ENCODE results near the gene HS6ST2. TPM values are rescaled to one million over a fixed set of nuclear protein-coding genes. Genes with fewer than 3 reads are reported as not detected.
A peak's percentile ranks its signal among the peaks of the same experiment; 100 is the strongest.

HS6ST2 gene
- total RNA-seq, 4 donors from 2014 or later, result under 0.01 to 0.66 (median 0.46) TPM

DNA sequence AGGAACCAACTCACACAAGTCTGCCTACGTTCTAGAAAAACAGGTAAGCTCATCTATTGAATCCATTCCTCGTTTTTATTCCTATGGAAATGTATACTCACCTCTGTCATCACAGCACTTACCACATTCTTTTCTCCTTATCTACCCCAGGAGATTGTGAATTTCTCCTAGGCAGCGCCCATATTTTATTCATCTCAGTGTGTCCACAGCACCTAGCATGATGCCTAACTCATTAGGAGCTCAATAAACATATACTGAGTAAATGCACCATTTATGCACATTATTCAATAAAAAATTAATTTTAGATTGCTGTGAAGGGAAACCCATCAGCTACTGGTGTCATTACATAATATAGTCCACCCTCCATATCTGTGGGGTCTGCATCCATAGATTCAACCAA, 363.4 kb downstream of the HS6ST2 start:
- no peak for DNase-seq (ENCODE audit: low spot score in 2 of 2)
- TF ChIP-seq EP300 (IDR thresholded peaks at IDR 0.05), result no peak
- TF ChIP-seq, protein P1, sequence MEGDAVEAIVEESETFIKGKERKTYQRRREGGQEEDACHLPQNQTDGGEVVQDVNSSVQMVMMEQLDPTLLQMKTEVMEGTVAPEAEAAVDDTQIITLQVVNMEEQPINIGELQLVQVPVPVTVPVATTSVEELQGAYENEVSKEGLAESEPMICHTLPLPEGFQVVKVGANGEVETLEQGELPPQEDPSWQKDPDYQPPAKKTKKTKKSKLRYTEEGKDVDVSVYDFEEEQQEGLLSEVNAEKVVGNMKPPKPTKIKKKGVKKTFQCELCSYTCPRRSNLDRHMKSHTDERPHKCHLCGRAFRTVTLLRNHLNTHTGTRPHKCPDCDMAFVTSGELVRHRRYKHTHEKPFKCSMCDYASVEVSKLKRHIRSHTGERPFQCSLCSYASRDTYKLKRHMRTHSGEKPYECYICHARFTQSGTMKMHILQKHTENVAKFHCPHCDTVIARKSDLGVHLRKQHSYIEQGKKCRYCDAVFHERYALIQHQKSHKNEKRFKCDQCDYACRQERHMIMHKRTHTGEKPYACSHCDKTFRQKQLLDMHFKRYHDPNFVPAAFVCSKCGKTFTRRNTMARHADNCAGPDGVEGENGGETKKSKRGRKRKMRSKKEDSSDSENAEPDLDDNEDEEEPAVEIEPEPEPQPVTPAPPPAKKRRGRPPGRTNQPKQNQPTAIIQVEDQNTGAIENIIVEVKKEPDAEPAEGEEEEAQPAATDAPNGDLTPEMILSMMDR (IDR thresholded peaks at IDR 0.05), result no peak
- no peak for TF ChIP-seq POLR2A (IDR thresholded peaks at IDR 0.05)

DNA sequence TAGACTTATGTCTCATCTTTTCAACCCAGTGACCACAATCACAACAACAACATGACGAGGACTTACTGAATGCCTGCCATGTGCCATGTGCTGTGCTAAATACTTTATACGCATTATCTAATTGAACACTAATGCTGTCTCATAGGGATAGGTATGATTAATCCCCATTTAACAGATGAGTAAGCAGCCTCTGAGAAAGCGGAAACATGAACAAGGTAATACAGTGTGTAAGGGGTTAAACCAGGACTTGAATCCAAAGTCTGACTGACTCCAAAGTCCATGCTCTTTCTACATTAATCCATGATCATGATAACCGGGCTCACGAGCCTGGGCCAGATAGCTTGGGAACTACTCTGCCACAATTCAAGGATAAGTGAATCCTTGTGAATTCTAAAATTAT, 364.3 kb downstream of the HS6ST2 start:
- DNase-seq (ENCODE audit: low spot score in 2 of 2), result no peak
- no peaks in the 10 kb centered on the region for H3K36me3 ChIP-seq
- H3K9me3 ChIP-seq, result no peaks in the 10 kb centered on the region
- H3K27ac ChIP-seq, result no peak overlapping the region
- H3K4me3 ChIP-seq, result no peak overlapping the region
- WGBS, 2 donors, result 80 to 96% methylated on average over 5 of the region's 5 CpGs
- TF ChIP-seq, protein P1 (IDR thresholded peaks at IDR 0.05), result no peak
- no peak for TF ChIP-seq POLR2A (IDR thresholded peaks at IDR 0.05)
- TF ChIP-seq EP300 (IDR thresholded peaks at IDR 0.05), result no peak
- peaks cover 0 to 19% of the 10 kb centered on the region in 2 donors for H3K27me3 ChIP-seq
- H3K4me1 ChIP-seq, result no peaks in the 10 kb centered on the region

More for the DNA sequence above, 363.4 kb downstream of the HS6ST2 start:
- 66 to 89% methylated on average over 3 of the region's 3 CpGs for WGBS, 2 donors
- Histone ChIP-seq H3K27ac (no peak overlapping the region), H3K36me3 (no peaks in the 10 kb centered on the region), H3K27me3 (peaks cover 0 to 26% of the 10 kb centered on the region in 2 donors), H3K9me3 (no peaks in the 10 kb centered on the region), H3K4me1 (no peaks in the 10 kb centered on the region), H3K4me3 (no peak overlapping the region)

DNA sequence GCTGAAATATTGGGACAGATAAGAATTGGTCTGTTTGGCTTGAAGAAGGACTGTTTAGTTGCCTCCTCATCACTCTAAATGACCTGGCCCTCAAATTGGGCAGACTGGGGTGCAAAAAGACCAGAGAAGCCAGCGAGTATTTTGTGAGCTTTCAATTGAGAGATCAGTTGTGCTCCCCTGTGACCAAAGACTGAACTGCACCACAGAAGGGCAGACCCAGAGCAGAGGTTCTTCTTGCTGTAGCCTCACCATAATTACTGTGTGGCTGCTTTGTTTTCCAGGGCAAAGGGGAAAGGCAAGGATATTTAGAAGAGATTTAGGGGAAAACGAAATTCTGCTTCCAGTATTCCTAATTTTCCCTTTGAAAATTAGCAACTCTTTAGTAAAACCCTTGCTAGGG, 365.5 kb downstream of the HS6ST2 start:
- no peaks in the 10 kb centered on the region for H3K36me3 ChIP-seq
- H3K9me3 ChIP-seq, result no peaks in the 10 kb centered on the region
- H3K4me1 ChIP-seq, result no peaks in the 10 kb centered on the region
- H3K4me3 ChIP-seq, result no peak overlapping the region
- H3K27ac ChIP-seq, result no peak overlapping the region
- 10 to 11% methylated on average over 2 of the region's 2 CpGs for WGBS, 2 donors
- TF ChIP-seq, protein P1 (IDR thresholded peaks at IDR 0.05), result peak; percentile 23 to 53 (median 29)
- TF ChIP-seq EP300 (IDR thresholded peaks at IDR 0.05), result no peak
- H3K27me3 ChIP-seq, result peaks cover 0 to 18% of the 10 kb centered on the region in 2 donors
- DNase-seq (ENCODE audit: low spot score in 2 of 2), result peak in 1 of 2 donors; percentile 4

DNA sequence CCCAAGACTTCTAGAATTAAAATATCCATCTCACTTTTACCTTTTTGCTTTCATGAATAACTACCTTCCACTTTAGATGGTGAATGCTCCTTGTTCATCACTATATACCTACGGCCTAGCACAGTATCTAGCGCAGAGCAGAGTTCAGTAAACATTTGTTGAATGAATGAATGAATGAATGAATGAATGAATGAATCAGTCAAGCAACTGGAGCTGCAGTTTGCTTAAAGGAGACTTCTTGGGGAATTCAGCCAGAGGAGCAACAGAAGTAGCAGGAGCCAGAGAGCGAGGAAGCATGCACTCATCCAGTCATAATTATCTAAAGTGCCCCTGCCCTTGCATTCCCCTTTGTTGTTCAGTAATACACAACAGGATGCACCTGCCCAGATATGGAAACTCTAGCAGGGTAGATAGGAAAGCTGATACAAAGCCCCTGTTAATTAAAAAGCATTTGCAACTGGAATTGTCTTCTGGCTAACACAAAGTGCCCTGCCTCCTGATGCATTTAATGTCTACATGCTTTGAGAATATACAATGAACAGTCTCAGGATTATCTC, 366.6 kb downstream of the HS6ST2 start:
- DNase-seq (ENCODE audit: low spot score in 2 of 2), result no peak
- Histone ChIP-seq H3K27ac (no peak overlapping the region), H3K9me3 (no peaks in the 10 kb centered on the region), H3K27me3 (peaks cover 0 to 18% of the 10 kb centered on the region in 2 donors), H3K36me3 (no peaks in the 10 kb centered on the region), H3K4me1 (no peaks in the 10 kb centered on the region), H3K4me3 (no peak overlapping the region)
- TF ChIP-seq, protein P1 (IDR thresholded peaks at IDR 0.05), result no peak
- TF ChIP-seq POLR2A (IDR thresholded peaks at IDR 0.05), result no peak
- no peak for TF ChIP-seq EP300 (IDR thresholded peaks at IDR 0.05)
- WGBS, 2 donors, result 96 to 98% methylated on average over 3 of the region's 3 CpGs

DNA sequence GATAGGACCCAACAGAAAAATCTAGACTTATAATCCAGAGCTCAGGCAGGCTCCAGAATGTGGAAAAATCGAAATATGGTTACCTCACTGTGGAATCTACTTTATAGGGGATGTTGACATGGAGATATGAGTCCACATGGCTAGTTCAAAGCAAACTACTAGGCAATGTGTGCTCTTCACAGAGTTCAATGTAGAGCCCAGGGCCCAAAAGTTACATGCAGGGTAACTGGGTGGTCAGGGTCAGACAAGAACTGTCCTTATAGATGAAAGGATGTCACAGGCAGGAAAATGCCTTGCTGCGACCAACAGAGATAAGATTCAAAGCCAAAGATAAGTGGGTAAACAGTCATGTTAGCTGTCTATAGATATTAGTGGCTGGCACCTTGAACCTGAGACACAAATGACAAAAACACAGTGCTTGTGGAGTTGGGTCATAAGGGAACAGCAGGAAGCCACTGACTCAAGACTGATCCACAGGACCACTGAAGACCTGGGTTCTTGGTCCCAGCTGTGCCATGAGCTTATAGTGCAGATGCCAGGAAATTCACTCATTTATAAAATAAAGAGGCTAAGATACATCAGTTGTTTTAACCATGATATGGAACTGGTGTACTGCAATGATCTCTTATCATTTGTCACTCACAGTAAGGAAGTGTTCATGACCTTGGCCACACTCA, 367.9 kb downstream of the HS6ST2 start:
- Histone ChIP-seq H3K27me3 (peaks cover 0 to 19% of the 10 kb centered on the region in 2 donors), H3K4me1 (no peaks in the 10 kb centered on the region), H3K4me3 (no peak overlapping the region), H3K36me3 (no peaks in the 10 kb centered on the region), H3K9me3 (no peaks in the 10 kb centered on the region), H3K27ac (no peak overlapping the region)
- WGBS, 2 donors, result 67 to 89% methylated on average over 2 of the region's 2 CpGs
- DNase-seq (ENCODE audit: low spot score in 2 of 2), result no peak
- TF ChIP-seq, protein P1 (IDR thresholded peaks at IDR 0.05), result no peak
- TF ChIP-seq EP300 (IDR thresholded peaks at IDR 0.05) (no peak), POLR2A (IDR thresholded peaks at IDR 0.05) (no peak)

All from tibial nerve (tissue), 4 donors.